ENCODE data around the gene PDGFB.

The PDGFB gene

GRCh38 chr22:39263626-39264348 lies 19.0 kb upstream of the PDGFB start:
- no peak for TF ChIP-seq CTCF (IDR thresholded peaks at IDR 0.05; ENCODE audit: low read depth, low read length, missing control alignments)
- in situ Hi-C loops (cut with HindIII; ENCODE audit: low sequenced_read_pairs): no loop called here
- no peak for DNase-seq (ENCODE audit: low read depth)
- H3K4me3 ChIP-seq (ENCODE audit: low read depth, low read length): no peak overlapping the region

DNA sequence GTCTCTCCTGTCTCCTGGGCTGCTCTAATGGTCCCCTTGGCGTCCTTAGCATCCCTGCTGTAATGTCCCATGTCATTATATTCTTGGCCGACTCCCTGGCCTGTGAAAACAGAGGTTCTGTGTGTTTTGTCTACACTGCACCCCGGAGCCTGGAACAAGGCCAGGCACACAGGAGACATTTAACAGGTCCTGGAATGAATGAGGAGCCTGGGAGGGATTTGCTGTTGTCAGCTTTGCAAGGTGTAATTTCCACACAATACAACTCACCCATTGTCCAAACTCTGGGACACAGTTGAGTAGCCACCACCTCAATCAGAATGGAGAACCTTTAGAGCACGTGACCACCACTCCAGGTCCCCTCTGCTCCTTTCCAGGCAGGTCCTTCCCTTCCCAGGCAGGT lies 14.9 kb upstream of the PDGFB start:
- in situ Hi-C loops (cut with HindIII; ENCODE audit: low sequenced_read_pairs): no loop called here
- H3K4me3 ChIP-seq (ENCODE audit: low read depth, low read length): no peak overlapping the region
- DNase-seq (ENCODE audit: low read depth): no peak
- no peak for TF ChIP-seq CTCF (IDR thresholded peaks at IDR 0.05; ENCODE audit: low read depth, low read length, missing control alignments)

GRCh38 chr22:39257901-39258475 lies 13.2 kb upstream of the PDGFB start:
- in situ Hi-C loops (cut with HindIII; ENCODE audit: low sequenced_read_pairs): no loop called here
- DNase-seq (ENCODE audit: low read depth): no peak
- H3K4me3 ChIP-seq (ENCODE audit: low read depth, low read length): no peak overlapping the region
- no peak for TF ChIP-seq CTCF (IDR thresholded peaks at IDR 0.05; ENCODE audit: low read depth, low read length, missing control alignments)

- no peak for DNase-seq (ENCODE audit: low read depth)
- TF ChIP-seq CTCF (IDR thresholded peaks at IDR 0.05; ENCODE audit: low read depth, low read length, missing control alignments): no peak
- in situ Hi-C loops (cut with HindIII; ENCODE audit: low sequenced_read_pairs): no loop called here
- H3K4me3 ChIP-seq (ENCODE audit: low read depth, low read length): no peak overlapping the region
Observed at GRCh38 chr22:39256979-39257378, 12.2 kb upstream of the PDGFB start.

- H3K4me3 ChIP-seq (ENCODE audit: low read depth, low read length): no peak overlapping the region
- TF ChIP-seq CTCF (IDR thresholded peaks at IDR 0.05; ENCODE audit: low read depth, low read length, missing control alignments): no peak
- in situ Hi-C loops (cut with HindIII; ENCODE audit: low sequenced_read_pairs): no loop called here
- DNase-seq (ENCODE audit: low read depth): no peak
Observed at GRCh38 chr22:39256186-39256552, 11.4 kb upstream of the PDGFB start.

GRCh38 chr22:39255449-39256185 lies 10.8 kb upstream of the PDGFB start:
- in situ Hi-C loops (cut with HindIII; ENCODE audit: low sequenced_read_pairs): no loop called here
- no peak overlapping the region for H3K4me3 ChIP-seq (ENCODE audit: low read depth, low read length)
- DNase-seq (ENCODE audit: low read depth): no peak
- no peak for TF ChIP-seq CTCF (IDR thresholded peaks at IDR 0.05; ENCODE audit: low read depth, low read length, missing control alignments)

All from astrocyte of the cerebellum (primary cell).